HTERT RPE-1 (cell line): ENCODE measurements around the gene ZNF597.

Source experiments
- in situ Hi-C: fragments of 300-500 bp; cut with MboI; formaldehyde crosslinking; loops from 4 replicates; pipeline ENCODE4 v1.14.3; 2020; ENCODE audit warnings: low sequenced_read_pairs

The ZNF597 gene

DNA sequence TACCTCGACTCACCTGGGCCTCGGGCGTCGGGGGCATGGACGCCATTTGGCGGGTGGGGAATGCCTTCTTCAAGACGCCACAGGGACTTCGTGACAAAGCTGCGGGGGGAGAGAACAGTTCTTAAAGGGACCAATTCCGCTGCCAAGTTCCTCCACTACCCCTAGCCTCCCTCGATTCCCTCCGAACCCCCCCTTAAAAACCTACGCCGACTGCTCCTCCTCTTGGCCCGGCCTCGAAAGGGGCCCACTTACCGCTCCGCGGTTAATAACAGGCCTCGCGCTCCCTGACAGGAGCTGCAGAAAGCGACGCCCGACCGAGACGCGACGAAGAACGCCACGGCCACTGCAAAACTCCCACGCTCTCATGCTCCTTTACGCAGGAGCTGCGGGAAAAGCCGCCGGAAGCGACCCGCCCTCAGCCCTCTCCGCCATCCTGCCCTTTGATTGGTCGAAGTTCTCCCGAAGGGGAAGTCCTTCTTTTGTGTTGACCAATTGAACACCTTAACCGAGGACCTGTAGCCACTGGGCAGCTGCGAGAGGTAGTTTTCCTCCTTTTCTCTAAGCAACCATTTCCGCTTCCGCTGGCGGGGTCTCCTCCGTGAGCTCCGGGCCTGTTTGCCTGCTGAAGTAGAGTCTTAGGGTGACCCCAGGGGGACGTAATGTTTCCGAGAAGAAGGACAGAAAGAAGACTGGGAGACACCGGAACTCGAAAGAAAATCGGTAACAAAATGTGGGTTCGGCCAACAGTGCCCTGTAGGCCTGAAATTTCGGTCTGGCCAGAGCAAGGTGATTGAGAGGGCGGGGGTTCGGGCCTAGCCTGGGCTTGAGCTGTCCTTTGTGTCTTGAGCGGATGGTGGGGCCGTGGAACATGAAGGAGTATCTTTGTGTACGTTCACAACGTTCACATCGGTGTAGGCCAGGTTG lies at the start of gene ZNF597, which contains the start of gene NAA60:
Gene ZNF597 (minus strand): TSS at position 397 of the 924 bp plus-strand sequence. CDS start 351 bp downstream, at position 46.
Gene NAA60 (plus strand): TSS at position 573 of the 924 bp plus-strand sequence. CDS start 32,548 bp downstream, outside the sequence.
- in situ Hi-C loops = no loop called here

- in situ Hi-C loops = no loop called here
Observed at GRCh38 chr16:3492356-3492755, 49.1 kb upstream of the ZNF597 start.

GRCh38 chr16:3490911-3491629 lies 47.8 kb upstream of the ZNF597 start:
- in situ Hi-C loops = no loop called here

- in situ Hi-C loops = no loop called here
Observed at GRCh38 chr16:3488801-3489200, 45.5 kb upstream of the ZNF597 start.

DNA sequence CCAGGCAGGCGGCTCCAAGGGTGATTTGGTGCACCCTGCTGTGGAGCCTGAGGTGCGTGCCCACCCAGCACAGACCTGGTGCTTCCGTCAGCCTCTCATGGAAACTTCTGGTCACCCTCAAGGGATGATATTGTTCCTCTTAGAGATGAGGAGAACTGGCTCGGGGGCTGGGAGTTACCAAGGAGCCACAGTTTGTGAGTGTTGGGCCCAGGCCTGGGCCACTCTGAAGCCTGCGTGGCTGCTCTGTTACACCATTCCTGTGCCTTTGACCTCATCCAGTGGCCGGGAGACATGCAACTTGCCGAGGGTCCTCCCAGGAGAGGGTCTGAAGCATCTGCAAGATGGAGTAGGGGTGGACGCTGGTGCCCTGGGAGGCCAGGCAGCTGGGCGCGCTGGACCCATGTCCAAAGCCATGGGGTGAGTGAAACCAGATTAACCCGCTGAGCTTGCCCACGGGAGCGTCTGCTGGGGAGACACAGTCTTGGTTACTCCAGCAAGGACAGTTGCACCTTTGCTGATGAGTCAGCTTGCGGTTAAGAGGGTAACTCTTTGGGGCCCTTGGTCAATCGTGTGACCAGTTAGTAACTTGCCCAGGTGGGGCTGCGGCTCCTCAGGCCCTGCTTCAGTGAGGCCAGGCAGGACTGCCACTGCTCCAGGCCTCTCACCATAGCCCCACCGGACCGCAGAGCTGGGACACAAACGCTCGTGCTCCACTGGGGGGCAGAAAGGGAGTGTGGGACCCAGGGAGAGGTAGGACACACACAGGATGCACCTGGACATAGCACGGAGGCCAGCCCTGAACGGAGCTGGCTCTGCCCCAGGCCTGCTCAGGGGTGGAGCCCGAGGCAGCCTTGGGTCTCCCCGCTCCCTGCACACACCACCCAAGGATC lies 44.5 kb upstream of the ZNF597 start:
- in situ Hi-C loops = no loop called here

DNA sequence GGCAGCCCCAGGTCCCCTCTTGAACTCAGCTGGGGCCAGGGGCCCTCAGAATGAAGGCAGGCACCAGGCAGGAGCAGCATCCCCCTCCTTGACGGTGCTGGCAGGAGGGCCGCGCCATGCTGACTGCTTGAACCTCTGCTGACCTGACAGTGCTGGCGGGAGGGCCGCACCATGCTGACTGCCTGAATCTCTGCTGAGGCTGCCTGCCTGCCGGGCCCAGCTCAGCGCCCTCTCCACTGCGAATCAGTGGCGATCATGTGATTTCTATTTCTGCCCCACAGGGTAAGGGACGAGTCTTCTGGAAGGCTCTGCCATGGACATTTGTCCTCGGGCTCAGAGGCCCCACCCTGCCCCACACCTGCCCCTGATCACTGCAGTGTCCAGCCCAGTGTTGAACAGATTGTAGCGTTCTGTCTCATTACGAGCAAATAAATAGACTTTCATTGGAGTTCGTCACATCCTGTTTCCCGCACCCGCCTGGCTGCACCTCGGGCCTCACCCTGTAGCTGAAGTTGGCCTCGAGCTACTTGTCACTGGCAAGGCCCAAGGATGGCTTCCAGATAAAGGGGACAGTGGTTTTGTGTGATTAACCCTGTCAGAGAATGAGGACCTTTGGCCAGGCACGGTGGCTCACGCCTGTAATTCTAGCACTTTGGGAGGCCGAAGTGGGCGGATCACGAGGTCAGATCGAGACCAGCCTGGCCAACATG lies 43.4 kb upstream of the ZNF597 start:
- in situ Hi-C loops = no loop called here

DNA sequence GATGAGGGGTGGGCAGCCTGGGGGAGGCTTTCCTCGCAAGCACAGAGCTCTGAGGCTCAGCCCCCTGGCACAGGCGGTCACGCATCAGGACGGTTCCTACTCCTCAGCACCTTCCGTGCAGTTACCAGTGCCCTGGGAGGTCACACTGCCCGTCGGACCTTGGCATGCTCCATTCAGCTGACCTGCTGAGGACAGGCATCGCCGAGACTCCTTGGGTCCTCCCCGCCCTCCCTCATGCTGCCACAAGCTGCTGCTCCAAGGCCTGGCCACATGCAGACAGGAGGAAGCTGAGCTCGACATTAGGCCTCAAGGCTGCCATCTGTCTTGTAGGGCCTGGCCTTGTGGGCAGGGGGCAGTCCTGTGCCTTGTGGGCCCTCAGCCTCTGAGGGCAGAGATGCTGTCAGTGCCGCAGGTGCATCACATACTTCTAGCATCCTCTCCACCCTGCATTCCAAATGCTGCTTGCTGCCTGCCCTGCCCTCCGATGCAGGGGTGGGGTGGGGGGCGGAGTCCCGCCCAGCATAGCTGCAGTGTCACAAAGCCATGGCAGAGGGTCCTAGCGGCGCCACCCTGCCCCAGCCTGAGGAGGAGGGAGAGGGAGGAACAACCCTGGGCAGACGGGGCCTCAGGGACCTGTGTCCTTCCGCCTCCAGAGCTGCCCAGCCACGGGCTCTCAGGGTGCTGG lies 42.7 kb upstream of the ZNF597 start:
- in situ Hi-C loops = no loop called here

DNA sequence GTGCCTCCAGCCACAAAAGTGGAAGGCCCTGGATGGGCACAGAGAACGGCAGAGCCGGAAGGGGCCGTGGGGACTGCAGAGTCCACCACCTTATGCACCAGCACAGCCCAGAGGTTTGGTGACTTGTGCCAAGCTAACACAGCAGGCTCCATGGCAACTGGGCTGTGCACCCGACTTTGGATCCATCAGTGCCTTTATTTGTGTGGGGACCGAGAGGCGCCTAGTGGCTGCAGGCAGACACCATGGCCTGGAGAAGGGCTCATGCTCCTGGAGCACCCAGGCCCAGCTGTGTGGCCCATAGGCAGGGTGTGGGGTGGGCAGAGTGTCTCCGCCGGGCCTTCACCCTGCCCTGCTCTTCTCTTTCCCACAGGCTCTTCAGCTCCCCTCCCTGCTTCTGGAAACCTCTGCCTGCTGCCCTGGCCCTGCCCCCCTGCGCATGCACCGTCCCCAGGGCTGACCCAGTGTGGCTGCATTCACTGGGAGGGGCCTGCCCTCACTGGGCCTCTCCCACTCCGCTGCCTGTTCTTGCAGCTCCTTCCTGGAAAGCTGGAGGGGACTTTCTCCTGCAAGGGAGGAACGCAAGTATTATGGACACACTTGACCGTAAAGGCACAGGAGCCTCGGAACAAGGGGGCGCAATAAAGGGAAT lies 41.9 kb upstream of the ZNF597 start:
- in situ Hi-C loops = no loop called here

GRCh38 chr16:3484318-3485096 lies 41.2 kb upstream of the ZNF597 start:
- in situ Hi-C loops = no loop called here

- in situ Hi-C loops = no loop called here
Observed at GRCh38 chr16:3482659-3483241, 39.4 kb upstream of the ZNF597 start.

DNA sequence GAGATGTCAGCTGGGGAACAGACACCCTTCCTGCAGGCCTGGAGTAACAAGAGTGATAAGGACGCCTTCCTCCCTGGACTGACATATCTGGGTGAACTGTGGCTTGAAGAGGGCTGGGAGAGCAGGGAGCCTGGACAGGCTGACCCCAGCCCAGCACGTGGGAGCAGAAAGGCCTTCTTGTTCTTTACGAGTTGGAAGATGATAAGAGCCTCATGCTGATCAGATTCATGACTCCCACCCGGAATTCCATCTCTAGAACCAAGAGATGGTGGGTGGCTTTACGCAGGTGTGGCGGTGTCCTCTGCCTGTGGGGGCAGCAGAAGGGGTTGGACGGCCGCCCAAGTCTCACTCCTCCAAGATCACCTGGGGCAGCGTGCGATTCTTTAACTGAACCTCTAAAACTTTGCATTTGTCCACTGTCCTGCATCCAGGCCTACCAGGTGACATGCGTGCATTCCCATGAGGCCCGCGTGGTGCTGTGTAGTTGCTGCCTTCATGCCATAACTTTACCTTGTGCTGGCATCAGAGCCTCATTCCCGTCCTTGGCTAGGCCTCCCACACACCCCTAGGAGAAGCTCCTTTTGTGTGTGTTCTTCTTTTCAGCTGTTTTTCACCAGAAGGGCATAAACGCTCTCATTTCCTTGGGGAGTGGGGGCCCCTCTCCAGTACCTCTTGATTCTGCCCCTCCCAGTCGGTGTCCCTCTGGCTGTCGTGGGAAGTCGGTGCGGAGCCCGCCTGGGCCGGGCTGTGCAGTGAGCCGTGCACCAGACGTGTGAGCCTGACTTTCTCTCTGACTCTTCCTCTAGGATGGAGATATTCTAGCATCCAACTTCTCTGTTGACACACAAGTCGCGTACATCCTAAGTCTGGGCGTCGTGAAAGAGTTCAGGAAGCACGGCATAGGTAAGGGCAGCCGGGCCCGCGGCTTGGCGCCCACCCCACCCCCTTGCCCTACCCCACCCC lies 38.7 kb upstream of the ZNF597 start:
- in situ Hi-C loops = no loop called here

- in situ Hi-C loops = no loop called here
Observed at GRCh38 chr16:3480901-3481695, 37.8 kb upstream of the ZNF597 start.

- in situ Hi-C loops = no loop called here
Observed at GRCh38 chr16:3479654-3480216, 36.4 kb upstream of the ZNF597 start.

DNA sequence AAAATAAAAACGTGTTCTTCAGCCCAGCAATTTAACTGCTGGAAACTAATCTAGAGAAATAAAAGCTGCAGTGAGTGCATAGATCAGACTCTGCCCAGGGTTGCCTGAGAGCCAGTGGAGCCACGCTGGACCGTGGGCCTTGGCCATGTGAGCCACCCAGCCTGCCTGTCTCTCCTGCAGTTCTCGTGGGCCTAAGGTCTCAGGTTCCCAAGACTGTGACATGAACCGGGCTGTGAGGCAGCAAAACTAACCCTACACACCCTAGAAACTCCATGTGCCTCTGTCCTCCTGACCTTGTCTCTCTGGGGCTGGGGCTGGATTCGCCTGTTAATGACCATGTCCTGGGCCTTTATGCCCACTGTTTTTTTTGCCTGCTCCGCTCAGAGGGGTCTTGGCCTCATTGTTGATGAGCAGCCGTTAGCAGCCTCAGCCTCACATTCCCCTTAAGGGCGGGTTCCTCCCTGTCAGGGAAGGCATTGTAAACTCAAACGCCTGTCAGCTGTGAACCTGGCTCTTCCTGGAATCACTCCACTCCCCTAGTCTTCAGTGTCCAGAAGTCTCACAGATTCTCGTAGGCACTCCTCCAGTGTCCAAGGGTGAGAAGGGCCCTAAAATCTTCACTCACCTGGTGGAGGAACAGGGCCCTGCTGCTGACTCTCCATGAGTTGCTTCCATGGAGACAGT lies 35.1 kb upstream of the ZNF597 start:
- in situ Hi-C loops = no loop called here

DNA sequence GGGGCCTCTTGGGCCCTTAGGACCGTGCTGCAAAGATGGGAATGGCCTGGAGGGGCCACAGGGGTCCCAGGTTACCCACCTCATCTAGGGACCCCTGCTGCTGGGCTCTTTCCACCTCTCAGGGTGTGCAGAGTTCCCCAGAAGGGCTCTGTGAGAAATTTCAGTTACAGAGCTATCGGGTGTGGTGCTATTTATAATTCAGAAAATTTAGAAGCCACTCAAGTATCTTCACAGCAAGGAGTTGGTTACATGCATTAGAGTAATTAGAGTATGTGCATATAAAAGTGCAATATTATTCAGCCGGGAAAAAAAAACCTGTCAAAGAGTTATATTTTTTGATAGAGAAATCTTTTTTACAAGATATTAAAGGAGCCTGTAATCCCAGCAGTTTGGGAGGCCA lies 33.1 kb upstream of the ZNF597 start:
- in situ Hi-C loops = no loop called here
